H9 (cell line): Measurements from ENCODE around the gene USH2A. TPM values are rescaled to one million over a fixed set of nuclear protein-coding genes. Genes with fewer than 3 reads are reported as not detected.

Experiments
- DNase-seq: peaks from one replicate; pipeline ENCODE4 v3.0.0-alpha.2; 2017
- H2AFZ ChIP-seq: one replicate; pipeline ENCODE4 v1.6.1; 2013; ENCODE audit warnings: mild to moderate bottlenecking, low read length, control low read depth, moderate library complexity
- H2AK5ac ChIP-seq: 2 replicates; pipeline ENCODE4 v1.6.1; 2013; ENCODE audit warnings: low read length, control low read depth, mixed read lengths; ENCODE audit not compliant: insufficient read length
- H2BK120ac ChIP-seq: one replicate; pipeline ENCODE4 v1.6.1; 2013; ENCODE audit warnings: low read depth, mild to moderate bottlenecking, low read length, control low read depth, inconsistent platforms; ENCODE audit not compliant: poor library complexity, severe bottlenecking
- H2BK12ac ChIP-seq: 2 replicates; pipeline ENCODE4 v1.6.1; 2013; ENCODE audit warnings: low read length, control low read depth, mixed read lengths, low read depth; ENCODE audit not compliant: insufficient read length
- H2BK15ac ChIP-seq: 2 replicates; pipeline ENCODE4 v1.6.1; 2013; ENCODE audit warnings: low read depth, low read length, control low read depth
- H2BK20ac ChIP-seq: one replicate; pipeline ENCODE4 v1.6.1; 2013; ENCODE audit warnings: low read depth, mild to moderate bottlenecking, low read length, control low read depth, inconsistent platforms; ENCODE audit not compliant: poor library complexity, severe bottlenecking
- H2BK5ac ChIP-seq: 2 replicates; pipeline ENCODE4 v1.6.1; 2013; ENCODE audit warnings: low read length, control low read depth, mixed read lengths; ENCODE audit not compliant: insufficient read length
- H3K14ac ChIP-seq: 2 replicates; pipeline ENCODE4 v1.6.1; 2013; ENCODE audit warnings: low read length, control low read depth; ENCODE audit not compliant: insufficient read depth
- H3K18ac ChIP-seq: 2 replicates; pipeline ENCODE4 v1.6.1; 2013; ENCODE audit warnings: low read depth, mild to moderate bottlenecking, mixed read lengths, low read length, control low read depth; ENCODE audit not compliant: insufficient read length
- H3K23ac ChIP-seq: 2 replicates; pipeline ENCODE4 v1.6.1; 2013; ENCODE audit warnings: low read length, control low read depth, mixed read lengths, low read depth; ENCODE audit not compliant: insufficient read length
- H3K23me2 ChIP-seq: 2 replicates; pipeline ENCODE4 v1.6.1; 2013; ENCODE audit warnings: low read depth, mild to moderate bottlenecking, mixed read lengths, low read length, control low read depth; ENCODE audit not compliant: insufficient read length, poor library complexity, severe bottlenecking
- H3K27ac ChIP-seq: 2 replicates; pipeline ENCODE4 v1.5.1; 2013; ENCODE audit warnings: low read length, control low read depth, mixed read lengths, low read depth; ENCODE audit not compliant: insufficient read length
- H3K27me3 ChIP-seq: 2 replicates; pipeline ENCODE4 v1.6.1; 2013; ENCODE audit warnings: low read length, control low read depth, inconsistent platforms; ENCODE audit not compliant: insufficient read depth
- H3K4ac ChIP-seq: 2 replicates; pipeline ENCODE4 v1.6.1; 2013; ENCODE audit warnings: low read depth, mild to moderate bottlenecking, control low read depth, inconsistent platforms, low read length, moderate library complexity
- H3K4me1 ChIP-seq: 2 replicates; pipeline ENCODE4 v1.6.1; 2013; ENCODE audit warnings: low read length, control low read depth, inconsistent platforms; ENCODE audit not compliant: insufficient read depth
- H3K4me2 ChIP-seq: 2 replicates; pipeline ENCODE4 v1.6.1; 2013; ENCODE audit warnings: low read length, control low read depth, mixed read lengths; ENCODE audit not compliant: insufficient read length, insufficient read depth
- H3K56ac ChIP-seq: 2 replicates; pipeline ENCODE4 v1.6.1; 2013; ENCODE audit warnings: low read depth, mild to moderate bottlenecking, mixed read lengths, low read length, control low read depth; ENCODE audit not compliant: insufficient read length
- H3K79me1 ChIP-seq: 2 replicates; pipeline ENCODE4 v1.6.1; 2013; ENCODE audit warnings: low read depth, mild to moderate bottlenecking, moderate library complexity, low read length, control low read depth, inconsistent platforms; ENCODE audit not compliant: insufficient read depth, poor library complexity, severe bottlenecking
- H3K79me2 ChIP-seq: 2 replicates; pipeline ENCODE4 v1.6.1; 2013; ENCODE audit warnings: low read length, control low read depth, inconsistent platforms; ENCODE audit not compliant: insufficient read depth
- H3K9ac ChIP-seq: 2 replicates; pipeline ENCODE4 v1.6.1; 2013; ENCODE audit warnings: low read length, control low read depth, mixed read lengths; ENCODE audit not compliant: insufficient read length; ENCODE audit errors: extremely low read depth
- H3K9me3 ChIP-seq: one replicate; pipeline ENCODE4 v1.6.1; 2013; ENCODE audit warnings: low read depth, low read length, inconsistent platforms; ENCODE audit not compliant: control insufficient read depth
- H3T11ph ChIP-seq: one replicate; pipeline ENCODE4 v1.6.1; 2013; ENCODE audit warnings: mild to moderate bottlenecking, low read length, control low read depth, inconsistent platforms
- H4K20me1 ChIP-seq: one replicate; pipeline ENCODE4 v1.6.1; 2013; ENCODE audit not compliant: control insufficient read depth, insufficient read length, insufficient read depth
- H4K5ac ChIP-seq: 2 replicates; pipeline ENCODE4 v1.6.1; 2013; ENCODE audit warnings: low read depth, mild to moderate bottlenecking, mixed read lengths, low read length, control low read depth; ENCODE audit not compliant: insufficient read length
- H4K8ac ChIP-seq: replicated peaks from 2 replicates; pipeline ENCODE4 v1.6.1; 2013; ENCODE audit warnings: low read length, control low read depth, mixed read lengths, low read depth; ENCODE audit not compliant: insufficient read length
- H4K91ac ChIP-seq: 2 replicates; pipeline ENCODE4 v1.6.1; 2013; ENCODE audit warnings: low read depth, mild to moderate bottlenecking, moderate library complexity, mixed read lengths, low read length, control low read depth; ENCODE audit not compliant: insufficient read length
- H3K27ac Mint-ChIP-seq, 3 experiments: 2 replicates in 2 of 3; 3 replicates in 1 of 3; pipeline ENCODE4 v1.8.0; 2020 to 2021; ENCODE audit warnings: mixed read lengths in 3 of 3, mild to moderate bottlenecking in 1 of 3, moderate library complexity in 1 of 3
- H3K27me3 Mint-ChIP-seq: 2 replicates; pipeline ENCODE4 v1.8.0; 2021; ENCODE audit warnings: low read depth, mild to moderate bottlenecking, moderate library complexity, mixed read lengths
- H3K36me3 Mint-ChIP-seq, 3 experiments: 2 replicates in 2 of 3; 3 replicates in 1 of 3; pipeline ENCODE4 v1.8.0; 2020 to 2021; ENCODE audit warnings: low read depth in 3 of 3, mixed read lengths in 3 of 3; ENCODE audit not compliant: insufficient read depth in 1 of 3
- H3K4me1 Mint-ChIP-seq, 2 experiments: 2 replicates each; pipeline ENCODE4 v1.8.0; 2020; ENCODE audit warnings: mixed read lengths in 2 of 2
- H3K4me3 Mint-ChIP-seq, 2 experiments: 2 replicates in 1 of 2; 3 replicates in 1 of 2; pipeline ENCODE4 v1.8.0; 2020 to 2021; ENCODE audit warnings: mild to moderate bottlenecking in 2 of 2, mixed read lengths in 2 of 2, moderate library complexity in 1 of 2
- H3K9me3 Mint-ChIP-seq, 2 experiments: 2 replicates in 1 of 2; 3 replicates in 1 of 2; pipeline ENCODE4 v1.8.0; 2020; ENCODE audit warnings: mild to moderate bottlenecking in 2 of 2, mixed read lengths in 2 of 2, moderate library complexity in 1 of 2
- WGBS: extraction: QIAGEN DNeasy Blood & Tissue Kit; methylation state at CpG from one replicate; pipeline ENCODE4 v1.1.7; 2013; ENCODE audit warnings: missing lambda C conversion rate, low lambda C conversion rate, mixed read lengths; ENCODE audit not compliant: insufficient read length; ENCODE audit errors: extremely low coverage; 5-methylcytosine and 5-hydroxymethylcytosine counted together
- total RNA-seq: library from RNA; stranded (reverse); gene quantifications from 2 replicates; pipeline ENCODE4 v1.2.1, GENCODE V29; 2021
- TF ChIP-seq, protein P1 (sequence below): fragments of 200-600 bp; sonication (generic); conservative IDR thresholded peaks from 3 replicates; pipeline ENCODE4 v1.8.0; 2021; ENCODE audit warnings: antibody characterized with exemption, mild to moderate bottlenecking

USH2A gene
- total RNA-seq, 1 experiment from 2014 or later: 0.11 TPM

DNA sequence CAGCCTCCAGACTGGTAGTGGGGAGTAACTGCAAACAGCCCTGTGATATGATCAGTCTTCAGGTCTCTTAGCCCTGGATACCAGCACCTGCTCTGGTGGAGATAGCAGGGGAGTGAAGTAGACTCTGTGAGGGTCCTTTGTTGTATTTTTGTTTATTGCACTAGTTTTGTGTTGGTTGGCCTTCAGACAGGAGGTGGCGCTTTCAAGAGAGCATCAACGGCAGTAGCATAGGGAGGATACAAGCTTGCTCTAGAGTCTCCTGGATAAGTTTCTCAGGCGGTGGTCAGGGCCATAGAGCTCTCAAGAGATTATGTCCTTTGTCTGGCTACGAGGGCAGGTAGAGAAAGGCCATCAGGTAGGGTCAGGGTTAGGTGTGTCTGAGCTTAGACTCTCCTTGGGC, 116.4 kb downstream of the USH2A start:
- Histone ChIP-seq H3K4ac (no peak overlapping the region), H2BK15ac (no peak overlapping the region), H3K18ac (no peak overlapping the region), H2AK5ac (no peak overlapping the region), H3K4me2 (no peak overlapping the region), H3K9me3 (no peaks in the 10 kb centered on the region), H2BK12ac (no peak overlapping the region), H2BK120ac (no peak overlapping the region), H3K23me2 (no peaks in the 10 kb centered on the region), H3K14ac (no peak overlapping the region), H2AFZ (no peak overlapping the region), H3T11ph (no peak overlapping the region), H4K8ac (no peak overlapping the region), H3K56ac (no peak overlapping the region), H3K79me2 (no peaks in the 10 kb centered on the region), H2BK20ac (no peak overlapping the region), H3K27ac (no peak overlapping the region), H4K5ac (no peak overlapping the region), H4K91ac (no peak overlapping the region), H3K4me1 (no peaks in the 10 kb centered on the region), H3K23ac (no peak overlapping the region), H3K9ac (no peak overlapping the region), H2BK5ac (no peak overlapping the region), H4K20me1 (no peaks in the 10 kb centered on the region), H3K27me3 (no peaks in the 10 kb centered on the region), H3K79me1 (no peaks in the 10 kb centered on the region)
- Mint-ChIP-seq H3K4me3 (no peak overlapping the region), H3K27ac (peak overlapping the region in 1 of 3 experiments; percentile 44; a peak in 1 of 7 replicates), H3K27me3 (no peaks in the 10 kb centered on the region), H3K9me3 (no peaks in the 10 kb centered on the region; a peak in 1 of 5 replicates), H3K36me3 (no peaks in the 10 kb centered on the region; a peak in 1 of 7 replicates), H3K4me1 (peaks cover 5 to 8% of the 10 kb centered on the region in 2 experiments)
- WGBS: no CpG with 5 or more reads among the region's 4 CpGs
- TF ChIP-seq, protein P1, sequence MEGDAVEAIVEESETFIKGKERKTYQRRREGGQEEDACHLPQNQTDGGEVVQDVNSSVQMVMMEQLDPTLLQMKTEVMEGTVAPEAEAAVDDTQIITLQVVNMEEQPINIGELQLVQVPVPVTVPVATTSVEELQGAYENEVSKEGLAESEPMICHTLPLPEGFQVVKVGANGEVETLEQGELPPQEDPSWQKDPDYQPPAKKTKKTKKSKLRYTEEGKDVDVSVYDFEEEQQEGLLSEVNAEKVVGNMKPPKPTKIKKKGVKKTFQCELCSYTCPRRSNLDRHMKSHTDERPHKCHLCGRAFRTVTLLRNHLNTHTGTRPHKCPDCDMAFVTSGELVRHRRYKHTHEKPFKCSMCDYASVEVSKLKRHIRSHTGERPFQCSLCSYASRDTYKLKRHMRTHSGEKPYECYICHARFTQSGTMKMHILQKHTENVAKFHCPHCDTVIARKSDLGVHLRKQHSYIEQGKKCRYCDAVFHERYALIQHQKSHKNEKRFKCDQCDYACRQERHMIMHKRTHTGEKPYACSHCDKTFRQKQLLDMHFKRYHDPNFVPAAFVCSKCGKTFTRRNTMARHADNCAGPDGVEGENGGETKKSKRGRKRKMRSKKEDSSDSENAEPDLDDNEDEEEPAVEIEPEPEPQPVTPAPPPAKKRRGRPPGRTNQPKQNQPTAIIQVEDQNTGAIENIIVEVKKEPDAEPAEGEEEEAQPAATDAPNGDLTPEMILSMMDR: peak; percentile 35; the same call in 2 of the 3 replicates
- no peak for DNase-seq
